NCI-H2227 (cell line): ENCODE measurements around the gene ACSM6.

Source experiments
- DNase-seq: peaks from one replicate; lab custom pipeline; 2025; ENCODE audit not compliant: unreplicated experiment; lab: John Stamatoyannopoulos, UW

The ACSM6 gene

GRCh38 chr10:95244152-95244551, 50.1 kb downstream of the ACSM6 start:
- no peak for DNase-seq

DNA sequence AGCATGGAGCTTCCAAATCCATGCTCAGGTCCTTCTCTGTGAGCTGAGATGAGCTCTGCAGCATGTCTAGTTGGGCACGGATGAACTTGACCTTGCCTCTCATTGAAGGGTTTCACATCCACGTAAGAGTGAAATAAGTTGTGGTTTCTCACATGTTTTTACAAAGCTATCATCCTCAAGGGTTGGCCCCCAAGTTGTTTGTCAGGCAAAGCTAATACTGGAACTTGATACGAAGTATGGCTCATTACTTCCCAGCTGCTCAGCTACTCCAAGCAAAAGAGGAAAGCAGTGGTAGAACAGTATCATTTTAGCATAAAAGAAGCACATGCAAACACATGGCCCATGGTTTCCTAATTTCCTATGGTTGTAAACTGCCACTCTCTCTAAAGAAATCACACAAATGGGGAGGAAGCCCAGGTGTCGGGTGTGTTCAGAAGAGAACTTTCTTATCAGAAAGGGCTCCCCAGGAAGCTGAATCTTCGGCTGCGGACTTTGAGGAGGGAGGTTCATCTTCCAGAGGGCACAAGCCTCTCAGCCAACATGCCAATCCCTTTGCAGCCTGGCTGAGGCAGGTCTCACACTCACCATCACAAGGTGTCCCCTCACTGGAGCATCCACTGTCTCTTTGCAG, 51.5 kb downstream of the ACSM6 start:
- DNase-seq: no peak

DNA sequence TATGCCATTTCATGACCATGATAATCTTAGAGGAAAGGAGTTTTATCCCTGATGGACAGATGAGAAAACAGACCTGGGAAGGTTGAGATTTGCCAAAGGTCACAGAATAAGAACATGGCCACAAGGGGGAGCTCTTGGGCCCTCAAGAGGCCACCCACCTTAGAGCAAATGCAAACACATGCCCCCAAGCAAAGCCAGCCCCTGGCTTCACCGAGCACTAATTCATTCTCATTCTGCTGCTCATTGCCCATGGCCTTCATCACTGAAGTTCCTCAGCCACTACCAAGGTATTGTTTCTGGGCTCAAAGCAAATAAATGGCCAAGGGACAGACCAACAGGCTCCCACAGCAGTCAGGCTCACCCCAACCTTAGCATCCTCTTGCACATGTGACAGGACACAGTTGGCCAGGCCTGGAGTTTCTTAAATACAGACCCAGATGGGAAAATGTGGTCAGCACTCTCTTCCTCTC, 52.6 kb downstream of the ACSM6 start:
- peak; percentile 64 for DNase-seq

- DNase-seq: no peak
Measured at GRCh38 chr10:95247200-95247880, 53.3 kb downstream of the ACSM6 start.

DNA sequence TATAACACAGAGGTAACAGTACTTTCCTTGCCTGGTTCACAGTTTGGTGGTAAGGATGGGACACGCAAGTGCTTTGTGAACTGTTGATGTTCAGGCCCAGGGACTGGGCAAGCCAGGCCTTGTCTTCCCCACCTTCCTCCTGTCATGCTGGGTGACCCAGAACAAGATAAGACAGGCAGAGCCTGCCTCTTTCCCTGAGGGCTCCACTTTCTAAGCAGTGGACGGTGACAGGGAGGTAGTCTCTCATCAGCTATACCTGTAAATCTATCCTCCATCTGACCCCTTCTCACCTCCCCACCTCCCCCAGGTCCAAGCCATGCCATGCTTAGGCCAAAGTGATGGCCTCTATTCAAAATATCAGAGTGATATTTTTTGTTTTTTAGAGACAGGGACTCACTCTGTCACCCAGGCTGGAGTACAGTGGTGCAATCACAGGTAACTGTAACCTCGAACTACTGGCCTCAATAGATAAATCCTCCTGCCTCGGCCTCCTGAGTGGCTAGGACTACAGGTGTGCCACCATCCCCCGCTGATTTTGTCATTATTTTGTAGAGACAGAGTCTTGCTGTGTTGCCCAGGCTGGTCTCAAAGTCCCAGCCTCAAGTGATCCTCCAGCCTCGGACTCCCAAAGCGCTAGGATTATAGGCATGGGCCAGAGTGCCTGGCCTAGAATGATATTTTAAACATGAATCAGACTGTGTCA, 54.0 kb downstream of the ACSM6 start:
- no peak for DNase-seq

DNA sequence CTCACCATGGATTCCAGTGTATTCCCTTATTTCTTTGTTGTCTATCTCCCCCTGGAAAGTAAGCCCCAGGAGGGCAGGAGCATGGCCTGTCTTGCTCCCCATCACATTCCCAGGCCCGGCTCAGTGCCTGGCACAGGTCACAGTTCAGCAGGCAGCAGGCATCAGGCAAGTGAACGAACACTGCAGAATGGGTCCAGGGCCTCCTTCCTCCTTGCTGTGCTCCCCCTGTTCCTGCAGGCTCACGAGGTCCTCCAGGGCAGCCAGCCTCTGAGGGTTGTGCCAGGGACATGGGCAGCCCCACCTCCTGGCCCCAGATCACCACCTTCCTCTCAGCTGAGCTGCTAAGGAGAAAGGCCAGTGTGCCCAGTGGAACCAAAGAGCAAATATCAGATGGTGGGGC, 55.0 kb downstream of the ACSM6 start:
- DNase-seq: no peak

DNA sequence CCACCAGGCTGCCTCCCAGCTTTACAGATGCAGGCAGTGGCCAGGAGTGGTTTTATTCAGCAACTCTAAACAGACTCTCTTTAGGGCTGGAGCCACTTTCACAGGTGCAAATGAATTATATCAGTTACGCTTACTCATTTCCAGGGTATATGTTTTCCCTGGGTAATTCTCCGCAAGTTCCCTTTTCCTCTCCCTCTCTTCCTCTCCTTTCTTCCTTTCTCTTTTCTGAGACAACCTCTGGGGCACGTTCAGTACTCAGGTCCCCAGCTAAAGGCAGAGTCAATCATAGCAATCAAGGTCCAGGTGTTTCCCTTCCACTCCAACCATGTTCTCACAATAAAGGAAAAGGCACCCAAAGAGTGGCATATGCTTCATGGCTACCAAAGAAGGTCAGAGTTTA, 55.4 kb downstream of the ACSM6 start:
- no peak for DNase-seq

DNA sequence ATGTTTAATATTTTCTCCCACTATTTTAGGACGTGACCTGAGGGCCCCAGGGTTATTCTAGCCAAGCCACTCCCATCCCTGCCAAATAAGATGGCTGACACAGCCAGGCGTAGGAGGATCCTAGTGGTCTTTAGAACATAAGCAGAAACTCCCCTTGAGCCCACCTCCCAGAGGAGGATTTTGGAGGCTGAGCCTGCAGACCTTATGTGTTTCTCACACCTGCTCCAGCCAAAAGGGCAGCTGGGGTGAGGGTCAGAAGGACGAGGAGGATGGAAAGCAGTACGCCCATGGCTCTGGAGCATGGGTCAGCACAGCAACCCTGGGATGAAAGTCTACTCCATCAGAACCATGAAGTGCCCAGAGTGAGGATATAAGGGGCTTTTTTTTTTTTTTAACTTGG, 56.8 kb downstream of the ACSM6 start:
- DNase-seq: no peak

DNA sequence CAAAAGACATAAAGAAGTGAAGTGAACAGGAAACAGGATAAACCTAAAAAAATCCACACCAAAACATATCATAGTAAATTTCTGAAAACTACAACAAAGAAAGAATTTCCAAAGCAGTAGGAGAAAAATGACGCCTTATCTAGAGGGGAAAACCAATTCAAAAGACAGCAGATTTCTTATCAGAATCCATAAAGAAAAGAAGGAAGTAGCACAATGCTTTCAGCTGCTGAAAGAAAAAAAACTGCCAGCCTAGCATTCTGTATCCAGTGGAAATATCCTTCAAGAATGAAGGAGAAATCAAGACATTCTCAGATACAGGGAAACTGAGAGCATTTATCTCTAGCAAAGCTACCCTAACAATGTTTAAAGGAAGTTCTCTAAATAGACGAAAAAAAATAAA, 59.0 kb downstream of the ACSM6 start:
- DNase-seq: no peak

DNA sequence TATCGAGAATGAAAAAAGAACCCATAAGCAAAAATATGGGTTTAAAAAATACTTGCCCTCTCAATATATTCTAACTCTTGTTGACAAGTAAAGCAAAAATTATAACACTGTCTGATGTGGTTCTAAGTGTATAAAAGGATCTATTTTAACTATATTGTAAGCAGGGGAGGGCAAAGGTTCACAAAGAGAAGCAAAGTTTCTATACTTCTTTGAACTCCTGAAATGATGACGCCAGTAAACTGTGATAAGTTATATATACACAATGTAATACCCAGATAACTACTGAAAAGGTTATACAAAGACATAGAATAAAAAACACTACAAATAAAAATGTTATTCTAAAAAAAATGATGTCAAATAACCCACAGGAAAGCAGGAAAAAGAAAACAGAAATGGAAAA, 59.6 kb downstream of the ACSM6 start:
- DNase-seq: no peak

DNA sequence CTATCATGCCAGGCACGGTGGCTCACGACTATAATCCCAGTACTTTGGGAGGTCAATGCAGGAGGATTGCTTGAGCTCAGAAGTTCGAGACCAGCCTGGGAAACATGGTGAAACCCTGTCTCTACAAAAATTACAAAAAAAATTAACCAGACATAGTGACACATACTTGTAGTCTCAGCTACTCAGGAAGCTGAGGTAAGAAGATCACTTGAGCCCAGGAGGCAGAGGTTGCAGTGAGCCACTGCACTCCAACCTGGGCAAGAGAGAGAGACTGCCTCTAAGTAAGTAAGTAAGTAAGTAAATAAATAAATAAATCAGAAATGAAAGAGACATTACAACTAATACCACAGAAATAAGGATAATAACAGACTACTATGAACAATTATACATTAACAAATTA, 60.6 kb downstream of the ACSM6 start:
- no peak for DNase-seq

DNA sequence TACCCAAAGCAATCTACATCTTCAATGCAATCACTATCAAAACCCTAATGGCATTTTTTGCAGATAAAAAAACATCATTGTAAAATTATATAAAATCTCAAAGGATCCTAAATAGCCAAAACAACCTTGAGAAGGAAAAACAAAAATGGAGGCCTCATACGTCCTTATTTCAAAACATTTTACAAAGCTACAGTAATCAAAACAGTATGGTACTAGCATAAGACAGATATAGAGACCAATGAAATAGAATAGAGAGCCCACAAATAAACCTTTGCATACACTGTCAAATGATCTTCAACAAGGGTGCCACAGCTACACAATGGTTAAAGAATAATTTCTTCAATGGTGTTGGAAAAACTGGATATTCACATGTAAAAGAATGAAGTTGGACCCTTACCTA, 62.2 kb downstream of the ACSM6 start:
- no peak for DNase-seq

DNA sequence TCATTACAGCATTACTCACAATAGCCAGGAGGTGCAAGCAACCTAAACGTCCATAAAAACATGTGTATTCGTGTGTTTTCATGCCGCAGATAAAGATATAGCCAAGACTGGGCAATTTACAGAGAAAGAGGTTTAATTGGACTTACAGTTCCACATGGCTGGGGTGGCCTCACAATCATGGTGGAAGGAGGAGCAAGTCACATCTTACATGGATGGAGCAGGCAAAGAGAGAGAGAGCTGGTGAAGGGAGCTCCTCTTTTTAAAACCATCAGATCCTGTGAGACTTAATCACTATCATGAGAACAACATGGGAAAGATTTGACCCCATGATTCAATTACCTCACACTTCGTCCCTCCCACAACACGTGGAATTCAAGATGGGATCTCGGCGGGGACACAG, 63.8 kb downstream of the ACSM6 start:
- DNase-seq: no peak

DNA sequence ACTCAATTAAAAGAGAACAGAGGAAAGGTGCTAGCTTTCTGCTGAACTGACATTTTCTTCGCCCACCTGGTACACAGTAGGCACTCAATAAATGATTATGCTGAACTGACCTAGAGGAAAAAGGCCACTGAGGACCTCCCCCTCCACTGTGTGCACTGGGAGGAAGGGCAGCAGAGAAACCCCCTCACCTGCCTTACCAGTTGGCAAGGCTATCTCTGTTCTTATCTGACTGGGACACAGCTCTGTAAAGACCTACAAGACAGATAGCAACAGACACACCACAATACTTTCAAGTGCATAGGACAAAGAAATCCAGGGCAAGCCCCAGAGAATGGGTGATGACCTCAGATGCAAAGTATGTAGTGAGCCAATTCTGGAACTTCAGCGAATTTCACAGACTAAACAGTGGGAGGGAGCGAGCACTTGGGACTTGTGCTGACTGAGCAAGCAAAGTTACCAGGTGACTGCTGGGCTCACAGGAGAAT, 66.4 kb downstream of the ACSM6 start:
- no peak for DNase-seq

GRCh38 chr10:95260909-95261552, 67.0 kb downstream of the ACSM6 start:
- no peak for DNase-seq

DNA sequence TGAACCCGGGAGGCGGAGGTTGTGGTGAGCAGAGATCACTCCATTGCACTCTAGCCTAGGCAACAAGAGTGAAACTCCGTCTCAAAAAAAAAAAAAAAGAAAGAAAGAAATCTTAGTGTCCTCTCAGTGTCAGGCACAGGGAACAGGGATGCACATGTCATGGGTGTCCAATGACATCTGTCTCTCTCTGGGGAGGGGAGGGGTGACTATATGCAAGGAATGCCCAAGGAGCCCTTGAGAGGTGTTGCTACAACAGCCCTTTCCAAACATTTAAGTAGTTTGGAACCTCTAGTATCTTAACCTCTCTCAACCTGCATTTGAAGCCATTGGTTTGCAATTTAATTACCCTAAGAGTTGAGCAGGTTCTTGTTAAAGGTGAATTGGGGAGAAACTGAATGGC, 67.9 kb downstream of the ACSM6 start:
- no peak for DNase-seq

DNA sequence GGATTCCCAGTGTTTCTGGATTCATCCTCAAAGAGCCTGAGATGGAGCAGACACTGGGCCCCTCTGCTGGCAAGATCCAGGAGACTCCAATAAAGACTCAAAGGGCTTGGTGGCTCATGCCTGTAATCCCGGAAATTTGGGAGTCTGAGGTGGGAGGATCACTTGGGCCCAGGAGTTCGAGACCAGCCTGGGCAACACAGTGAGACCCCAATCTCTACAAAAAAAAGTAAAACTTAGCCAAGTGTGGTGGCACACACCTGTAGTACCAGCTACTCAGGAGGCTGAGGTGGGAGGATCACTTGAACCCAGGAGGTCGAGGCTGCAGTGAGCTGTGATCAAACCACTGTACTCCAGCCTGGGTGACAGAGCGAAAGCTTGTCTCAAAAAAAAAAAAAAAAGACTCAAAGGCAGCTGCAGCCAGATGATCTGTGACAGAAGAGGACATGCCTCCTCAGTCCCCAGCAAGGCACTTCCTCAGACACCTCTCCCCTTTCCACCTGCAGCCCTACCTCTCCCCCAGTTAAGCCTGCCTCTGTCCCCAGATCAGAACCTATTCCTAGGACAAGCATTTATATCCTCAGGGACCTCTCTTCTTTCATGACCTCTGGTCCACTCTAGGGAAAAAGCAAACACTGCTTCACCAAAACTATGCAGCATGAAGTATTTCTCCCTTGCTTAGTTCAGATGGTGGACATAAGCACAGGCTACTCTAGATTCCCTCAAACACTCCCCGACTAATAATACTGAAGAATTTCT, 68.9 kb downstream of the ACSM6 start:
- DNase-seq: no peak

DNA sequence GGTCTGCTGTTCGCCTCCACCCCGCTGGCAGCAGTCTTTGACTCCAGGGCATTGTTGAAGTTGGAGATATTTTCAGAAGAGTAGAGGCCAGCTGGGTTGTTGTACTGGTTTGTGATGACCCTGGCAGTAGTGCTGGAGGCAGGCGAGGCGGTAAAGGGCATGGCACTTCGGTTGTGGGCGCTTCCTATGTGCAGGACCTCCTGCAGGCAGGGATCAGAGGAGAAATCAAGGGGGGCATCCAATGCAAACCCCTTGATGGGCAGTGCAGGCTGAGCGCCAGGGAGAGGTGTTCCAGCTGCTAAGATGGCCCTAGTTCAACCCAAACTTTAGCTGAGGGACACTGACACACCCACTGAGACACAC, 69.8 kb downstream of the ACSM6 start:
- no peak for DNase-seq

- DNase-seq: no peak
Measured at GRCh38 chr10:95264227-95265051, 70.4 kb downstream of the ACSM6 start.

GRCh38 chr10:95265572-95265971, 71.5 kb downstream of the ACSM6 start:
- DNase-seq: no peak
